ENCODE results near the gene TMEM184A.
A peak's percentile ranks its signal among the peaks of the same experiment; 100 is the strongest.
"Not testable (repeated sequence)": the region's sequence is repeated elsewhere in the genome, so short reads cannot be mapped to it uniquely, and the experiment has no call there.

The TMEM184A gene

DNA sequence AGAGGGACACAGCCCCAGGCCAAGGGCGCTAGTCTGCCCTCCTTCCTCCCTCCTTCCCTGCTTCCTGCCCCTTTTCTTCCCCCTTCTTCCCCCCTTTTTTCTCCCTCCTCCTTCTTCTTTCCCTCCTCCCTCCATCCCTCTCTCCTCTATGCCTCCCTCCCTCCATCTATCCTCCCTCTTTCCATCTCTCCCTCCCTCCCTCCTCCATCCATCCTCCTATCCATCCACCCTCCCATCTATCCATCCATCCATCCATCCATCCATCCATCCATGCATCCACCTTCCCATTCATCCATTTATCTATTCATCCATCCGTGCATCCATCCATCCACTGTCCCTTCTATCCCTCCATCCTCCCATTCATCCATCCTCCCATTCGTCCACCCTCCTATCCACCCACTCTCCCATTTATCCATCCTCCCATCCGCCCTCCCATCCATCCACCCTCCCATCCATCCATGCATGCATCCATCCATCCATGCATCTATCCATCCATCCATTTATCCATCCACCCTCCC is 38.0 kb upstream of the TMEM184A start:
- peaks cover 37% of the 10 kb centered on the region for H3K27me3 Mint-ChIP-seq
- H3K4me3 Mint-ChIP-seq = no peak overlapping the region
- peaks cover 33% of the 10 kb centered on the region for H3K4me1 Mint-ChIP-seq
- no peak overlapping the region for H3K27ac Mint-ChIP-seq
- H3K9me3 Mint-ChIP-seq = peaks cover 0 to 16% of the 10 kb centered on the region in 2 donors
- no peak for DNase-seq
- no peak for ATAC-seq

DNA sequence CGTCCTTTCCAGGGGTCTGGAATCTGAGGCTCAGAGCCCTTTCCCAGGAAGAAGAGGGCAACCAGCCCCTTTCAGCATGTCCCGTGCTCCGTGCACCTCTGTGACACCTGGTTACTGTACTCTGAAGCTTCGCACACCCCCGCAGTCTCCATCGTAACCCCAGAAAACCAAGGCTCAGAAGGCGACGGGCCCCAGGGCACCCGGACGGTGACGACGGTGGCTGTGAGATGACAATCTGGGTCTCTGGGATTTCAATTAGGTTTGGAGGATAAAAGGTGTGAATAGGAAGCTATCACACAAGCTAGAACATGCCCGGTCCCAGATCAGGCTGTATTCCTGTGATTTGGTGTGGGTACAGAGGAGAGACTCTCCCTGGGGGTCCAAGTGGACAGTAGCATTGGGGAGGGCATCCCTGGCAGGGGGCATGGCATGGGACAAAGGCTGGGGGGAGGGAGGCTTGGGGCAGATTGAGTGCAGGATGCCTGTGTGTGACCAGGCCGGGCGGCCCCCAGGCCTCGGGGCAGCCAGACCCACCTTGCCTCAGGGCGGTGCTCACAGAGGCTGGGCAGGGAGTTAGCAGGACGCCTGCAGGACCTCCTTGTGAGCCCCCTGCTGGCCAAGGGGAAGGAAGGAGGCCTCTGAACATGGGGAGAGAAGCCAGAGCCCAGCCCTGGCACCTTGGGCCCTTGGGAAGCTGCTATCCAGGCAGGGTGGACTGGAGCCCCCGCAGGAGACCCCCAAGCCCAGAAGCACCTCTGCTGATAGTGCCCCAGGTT is 37.3 kb upstream of the TMEM184A start:
- peaks cover 37% of the 10 kb centered on the region for H3K27me3 Mint-ChIP-seq

DNA sequence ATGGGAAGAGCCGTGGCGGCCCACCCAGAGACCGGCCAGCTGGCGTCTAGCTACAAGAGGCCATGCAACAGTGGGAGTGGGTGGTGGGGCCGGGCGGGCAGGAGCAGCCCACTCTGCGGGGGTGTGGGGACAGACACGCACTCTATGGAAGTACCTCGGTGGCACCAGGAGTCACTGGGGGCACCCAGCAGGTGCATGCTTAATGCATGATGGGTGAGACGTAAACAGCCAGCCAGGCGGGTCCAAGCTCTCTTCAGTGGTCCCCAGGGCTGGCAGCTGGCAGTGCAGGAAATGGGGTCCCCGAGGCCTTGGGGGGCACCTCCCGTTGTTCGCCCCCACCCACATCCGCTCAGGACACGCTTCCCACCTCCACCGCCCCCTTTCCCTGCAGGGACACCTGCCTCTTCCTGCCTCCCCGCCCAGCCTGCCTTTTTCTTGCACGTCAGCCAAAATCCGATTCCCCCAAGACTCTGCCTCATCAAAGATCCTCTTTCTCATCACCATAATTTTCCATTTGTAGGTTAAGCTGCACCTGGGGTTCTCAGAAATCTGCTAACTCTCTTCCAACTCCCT is 36.4 kb upstream of the TMEM184A start:
- DNase-seq = no peak
- Mint-ChIP-seq H3K4me1 (peaks cover 33% of the 10 kb centered on the region), H3K9me3 (peaks cover 0 to 21% of the 10 kb centered on the region in 2 donors), H3K27me3 (peaks cover 37% of the 10 kb centered on the region), H3K4me3 (peak overlapping the region; percentile 65 to 82), H3K27ac (peak overlapping the region in 1 of 2 donors; percentile 80)
- ATAC-seq = peak; percentile 50

More for the DNA sequence above, 37.3 kb upstream of the TMEM184A start:
- Mint-ChIP-seq H3K9me3 (peaks cover 0 to 17% of the 10 kb centered on the region in 2 donors), H3K4me1 (peaks cover 33% of the 10 kb centered on the region), H3K27ac (no peak overlapping the region), H3K4me3 (peak overlapping the region in 1 of 2 donors; percentile 82)
- DNase-seq = no peak
- ATAC-seq = no peak

DNA sequence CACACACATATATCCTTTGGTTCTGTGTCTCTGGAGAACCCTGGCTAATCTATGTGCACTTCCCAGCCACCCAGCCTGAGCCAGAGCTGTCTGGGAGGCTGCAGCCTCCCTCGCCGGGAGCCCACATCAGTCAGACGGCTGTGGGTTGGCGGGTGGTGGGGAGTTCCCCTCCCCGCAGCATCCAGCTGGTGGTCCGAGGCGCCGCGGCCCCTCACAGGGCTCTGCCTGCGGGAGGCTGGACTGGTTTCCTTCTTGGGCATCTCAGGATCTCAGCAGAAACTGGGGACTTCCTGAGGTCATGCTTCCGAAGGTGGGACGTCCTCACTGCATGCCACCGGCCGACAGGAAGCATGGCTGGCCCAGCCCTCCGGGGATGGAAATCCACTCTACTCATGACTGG is 35.9 kb upstream of the TMEM184A start:
- Mint-ChIP-seq H3K27ac (peak overlapping the region; percentile 58 to 80), H3K27me3 (peaks cover 37% of the 10 kb centered on the region), H3K4me1 (peaks cover 33% of the 10 kb centered on the region), H3K9me3 (peaks cover 0 to 21% of the 10 kb centered on the region in 2 donors), H3K4me3 (peak overlapping the region; percentile 65 to 82)
- DNase-seq (no peak), ATAC-seq (peak; percentile 61)

DNA sequence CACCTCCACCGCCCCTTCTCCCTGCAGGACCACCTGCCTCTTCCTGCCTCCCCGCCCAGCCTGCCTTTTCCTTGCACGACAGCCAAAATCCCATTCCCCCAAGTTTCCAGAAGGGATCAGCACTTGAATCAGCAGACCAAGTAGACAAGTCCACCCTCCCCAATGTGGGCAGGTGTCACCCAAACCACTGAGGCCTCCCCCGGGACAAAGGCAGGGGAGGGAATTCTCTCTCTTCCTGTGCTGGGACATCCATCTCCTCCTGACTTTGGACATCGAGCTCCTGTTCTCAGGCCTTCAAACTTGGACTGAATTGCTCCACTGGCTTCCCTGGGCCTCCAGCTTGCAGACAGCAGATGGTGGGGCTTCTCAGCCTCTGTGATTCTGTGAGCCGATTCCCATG is 35.4 kb upstream of the TMEM184A start:
- DNase-seq (no peak), ATAC-seq (no peak)
- peak overlapping the region in 1 of 2 donors; percentile 22 for H3K27ac Mint-ChIP-seq
- peaks cover 0 to 21% of the 10 kb centered on the region in 2 donors for H3K9me3 Mint-ChIP-seq
- peaks cover 33% of the 10 kb centered on the region for H3K4me1 Mint-ChIP-seq
- peaks cover 37% of the 10 kb centered on the region for H3K27me3 Mint-ChIP-seq
- H3K4me3 Mint-ChIP-seq = peak overlapping the region; percentile 65 to 82

DNA sequence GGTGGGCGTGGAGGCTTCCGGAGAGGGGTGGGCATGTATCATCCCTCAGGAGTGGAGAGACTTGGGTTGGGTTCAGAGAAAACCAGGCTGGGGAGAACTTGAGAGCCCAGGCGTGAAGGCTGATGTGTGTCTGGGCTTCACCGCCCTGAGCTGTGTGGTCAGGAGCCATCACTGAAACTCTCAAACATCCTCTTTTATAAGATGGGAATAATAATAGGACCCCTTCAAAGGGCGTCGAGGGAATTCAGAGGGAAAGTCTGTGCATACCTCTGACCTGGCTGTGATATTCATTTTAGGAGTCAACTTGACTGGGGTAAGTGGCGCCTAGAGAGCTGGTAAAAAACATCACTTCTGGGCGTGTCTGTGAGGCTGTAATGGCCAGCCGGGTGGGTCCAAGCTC is 34.9 kb upstream of the TMEM184A start:
- ATAC-seq (no peak), DNase-seq (no peak)
- peaks cover 33% of the 10 kb centered on the region for H3K4me1 Mint-ChIP-seq
- peaks cover 0 to 21% of the 10 kb centered on the region in 2 donors for H3K9me3 Mint-ChIP-seq
- H3K4me3 Mint-ChIP-seq = no peak overlapping the region
- no peak overlapping the region for H3K27ac Mint-ChIP-seq
- peaks cover 37% of the 10 kb centered on the region for H3K27me3 Mint-ChIP-seq

DNA sequence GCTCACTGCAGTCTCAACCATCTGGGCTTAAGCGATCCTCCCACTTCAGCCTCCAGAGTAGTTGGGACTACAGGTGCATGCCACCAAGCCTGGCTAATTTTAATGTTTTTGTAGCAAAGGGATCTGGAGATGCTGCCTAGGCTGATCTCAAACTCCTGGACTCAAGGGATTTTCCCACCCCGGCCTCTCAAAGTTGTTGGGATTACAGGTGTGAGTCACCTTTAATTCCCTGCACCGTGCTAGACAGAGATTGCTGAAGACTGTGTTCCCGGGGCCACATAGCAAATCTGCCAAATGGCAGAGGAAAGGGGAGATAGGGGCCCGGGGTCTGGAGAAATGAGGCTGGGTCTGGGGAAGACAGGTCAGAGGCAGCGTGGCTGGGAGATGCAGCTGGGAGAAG is 34.5 kb upstream of the TMEM184A start:
- H3K4me1 Mint-ChIP-seq = peaks cover 33% of the 10 kb centered on the region
- H3K27me3 Mint-ChIP-seq = peaks cover 37% of the 10 kb centered on the region

DNA sequence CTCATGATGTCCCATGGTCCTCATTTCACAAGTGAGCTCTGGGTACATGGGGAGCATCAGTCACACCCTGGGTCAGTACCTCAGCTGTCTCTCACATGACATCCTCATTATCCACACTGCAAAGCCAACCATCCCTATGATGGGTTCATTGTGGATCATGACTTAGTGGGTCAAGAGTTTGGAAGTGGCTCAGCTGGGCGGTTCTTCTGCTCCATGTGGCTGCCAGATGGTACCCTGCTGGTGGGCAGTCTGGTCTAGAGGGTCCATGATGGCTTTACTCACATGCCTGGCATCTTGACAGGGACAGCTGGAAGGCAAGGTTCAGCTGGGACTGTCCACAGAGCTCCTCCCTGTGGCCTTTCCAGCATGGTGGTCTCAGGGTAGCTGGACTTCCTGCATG is 33.0 kb upstream of the TMEM184A start:
- Mint-ChIP-seq H3K4me1 (peaks cover 33% of the 10 kb centered on the region), H3K9me3 (peaks cover 0 to 21% of the 10 kb centered on the region in 2 donors), H3K4me3 (no peak overlapping the region), H3K27ac (no peak overlapping the region), H3K27me3 (peaks cover 37% of the 10 kb centered on the region)
- no peak for DNase-seq
- ATAC-seq = no peak

More for the DNA sequence above, 34.5 kb upstream of the TMEM184A start:
- H3K9me3 Mint-ChIP-seq = peaks cover 0 to 21% of the 10 kb centered on the region in 2 donors
- H3K4me3 Mint-ChIP-seq = no peak overlapping the region
- ATAC-seq (no peak), DNase-seq (no peak)
- H3K27ac Mint-ChIP-seq = no peak overlapping the region

DNA sequence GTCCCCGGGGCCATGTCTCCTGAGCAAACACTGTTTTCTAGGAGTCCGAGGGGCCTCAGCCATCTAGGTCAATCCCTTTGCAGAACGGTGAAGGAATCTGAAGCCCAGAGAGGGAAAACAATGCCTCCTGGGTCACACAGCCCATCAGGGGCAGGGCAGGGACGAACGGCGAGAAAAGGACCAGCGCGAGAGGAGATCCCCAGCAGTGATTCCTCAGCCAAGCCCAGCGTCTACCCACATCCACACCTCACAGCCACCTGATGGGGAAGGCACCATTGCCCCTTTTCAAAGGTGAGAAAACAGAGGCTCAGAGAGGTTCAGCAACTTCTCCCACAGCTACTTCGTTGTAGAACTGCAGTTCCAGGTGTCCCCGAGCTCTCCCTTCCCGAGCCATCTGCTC is 31.7 kb upstream of the TMEM184A start:
- peaks cover 0 to 21% of the 10 kb centered on the region in 2 donors for H3K9me3 Mint-ChIP-seq
- no peak for ATAC-seq
- no peak overlapping the region for H3K27ac Mint-ChIP-seq
- peaks cover 30% of the 10 kb centered on the region for H3K27me3 Mint-ChIP-seq
- H3K4me3 Mint-ChIP-seq = no peak overlapping the region
- no peak for DNase-seq
- H3K4me1 Mint-ChIP-seq = peaks cover 25% of the 10 kb centered on the region

DNA sequence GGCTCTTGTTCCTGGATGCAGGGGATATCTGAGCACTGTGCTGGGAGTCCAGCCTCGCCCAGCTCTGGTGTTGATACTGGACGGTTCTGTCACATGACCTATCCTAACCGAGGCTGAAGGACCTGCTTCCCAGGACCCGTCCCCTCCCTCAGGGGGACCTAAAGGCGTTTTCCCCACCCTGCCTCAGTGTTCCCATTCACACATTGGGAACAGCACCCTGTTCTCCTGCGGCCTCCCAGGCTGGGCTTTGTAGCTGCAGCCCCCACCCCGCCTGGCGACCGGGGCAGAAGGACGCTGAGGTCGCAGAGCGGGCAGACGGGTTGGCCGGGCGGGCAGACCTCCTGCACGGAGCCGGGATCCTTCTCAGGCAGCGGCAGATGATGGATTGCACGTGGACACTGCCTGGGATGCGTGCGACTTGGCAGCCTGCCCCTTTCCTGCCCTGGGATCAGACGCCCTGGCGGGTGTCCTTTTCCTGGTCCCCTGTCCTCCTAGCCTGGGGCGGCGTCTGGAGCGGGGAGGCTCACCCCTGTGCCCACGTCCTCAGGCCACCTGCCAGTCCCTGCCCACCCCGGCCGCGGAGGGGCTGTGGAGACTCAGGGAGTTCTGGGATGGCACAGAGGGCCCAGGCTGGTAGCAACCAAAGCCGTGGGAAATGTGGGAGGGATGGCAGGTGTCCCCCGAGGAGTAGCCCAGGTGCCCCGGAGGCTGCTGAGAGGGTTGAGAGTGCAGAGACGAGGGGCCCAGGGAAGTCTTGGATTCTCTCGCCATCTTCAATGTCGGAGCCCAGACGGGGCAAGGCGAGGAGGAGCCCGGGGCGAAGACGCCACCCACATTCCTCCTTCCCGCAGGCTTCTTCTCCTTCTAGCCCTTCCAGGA is 31.1 kb upstream of the TMEM184A start:
- Mint-ChIP-seq H3K27me3 (peaks cover 24% of the 10 kb centered on the region), H3K4me1 (peaks cover 18% of the 10 kb centered on the region), H3K4me3 (no peak overlapping the region), H3K27ac (no peak overlapping the region), H3K9me3 (peaks cover 0 to 21% of the 10 kb centered on the region in 2 donors)
- no peak for ATAC-seq
- no peak for DNase-seq

DNA sequence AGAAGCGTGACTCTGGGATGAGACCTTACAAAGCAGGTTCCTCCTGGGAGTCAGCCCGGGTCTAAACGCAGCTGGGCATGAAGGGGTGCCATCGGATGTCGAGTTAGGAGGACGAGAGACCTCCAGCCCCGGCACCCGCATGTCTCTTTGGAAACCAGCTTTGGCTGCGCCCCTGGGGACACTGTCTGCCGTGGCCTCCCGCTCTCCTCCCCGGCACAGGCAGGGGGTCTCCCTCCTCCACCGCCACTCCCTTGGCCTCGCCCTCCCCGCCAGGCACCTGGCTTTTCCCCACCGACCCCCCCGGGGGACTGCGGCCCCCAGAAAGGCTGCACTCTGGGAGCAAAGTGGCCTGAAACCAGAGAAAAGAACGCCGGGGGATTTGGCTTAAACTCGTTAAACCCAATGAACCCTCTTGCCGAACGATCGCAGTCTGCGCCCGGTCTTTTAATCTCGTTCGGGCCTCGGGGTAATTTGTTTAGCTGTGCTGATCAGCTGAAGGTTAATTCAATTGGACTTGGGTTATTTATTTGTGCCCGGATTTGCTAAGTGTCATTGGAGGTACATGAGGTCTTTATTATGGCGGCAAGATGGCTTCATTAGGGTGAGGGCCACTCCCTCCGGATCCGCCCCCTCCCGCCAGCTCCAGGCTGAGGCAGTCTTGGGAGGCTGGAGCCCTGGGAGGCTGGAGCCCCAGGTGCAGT is 30.3 kb upstream of the TMEM184A start:
- ATAC-seq = no peak
- H3K4me3 Mint-ChIP-seq = no peak overlapping the region
- H3K27ac Mint-ChIP-seq = no peak overlapping the region
- H3K27me3 Mint-ChIP-seq = peaks cover 16% of the 10 kb centered on the region
- H3K4me1 Mint-ChIP-seq = peaks cover 10% of the 10 kb centered on the region
- DNase-seq = no peak
- peaks cover 0 to 21% of the 10 kb centered on the region in 2 donors for H3K9me3 Mint-ChIP-seq

DNA sequence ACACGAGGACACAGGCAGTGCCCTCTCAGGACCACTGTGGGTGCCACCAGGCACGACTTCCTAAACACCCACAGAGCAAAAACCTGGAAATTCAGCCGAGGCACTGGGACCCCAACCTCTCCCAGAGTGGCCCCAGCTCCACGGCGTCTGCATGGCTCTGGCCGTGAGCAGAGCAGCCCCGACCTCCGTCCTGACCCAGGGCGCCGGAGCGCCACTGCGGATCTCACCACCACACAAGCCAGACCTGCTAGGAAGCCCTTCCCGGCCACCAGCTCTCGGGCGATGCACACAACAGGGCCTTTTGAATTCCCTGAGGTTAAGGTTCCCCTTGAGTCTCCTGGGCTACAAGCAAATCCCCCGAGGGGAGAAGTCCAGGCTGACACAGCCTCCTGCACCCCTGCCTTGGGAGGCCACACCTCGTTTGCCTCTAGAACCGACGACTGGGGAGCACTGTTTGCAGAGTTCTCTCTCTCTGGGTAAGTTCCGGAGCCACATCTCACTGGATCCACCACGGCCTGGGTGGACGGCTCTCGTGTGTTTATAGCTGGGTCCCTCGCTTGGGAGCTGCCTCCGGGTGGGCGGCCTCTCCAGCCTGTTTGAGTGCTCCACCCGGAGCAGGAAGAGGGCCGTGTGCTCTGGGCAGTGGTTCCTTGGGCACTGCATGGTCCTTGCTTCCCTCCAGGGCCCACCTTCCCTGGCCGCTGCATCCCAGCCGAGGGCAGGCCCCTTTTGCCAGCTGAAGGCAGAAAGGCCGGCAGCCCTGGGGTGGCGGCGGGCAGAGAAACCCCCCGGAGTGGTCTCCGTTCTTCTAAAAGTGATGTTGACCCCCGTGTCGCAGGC is 29.4 kb upstream of the TMEM184A start:
- Mint-ChIP-seq H3K4me3 (no peak overlapping the region), H3K4me1 (peaks cover 2% of the 10 kb centered on the region), H3K9me3 (peaks cover 0 to 21% of the 10 kb centered on the region in 2 donors), H3K27ac (peak overlapping the region in 1 of 2 donors; percentile 61), H3K27me3 (peaks cover 7% of the 10 kb centered on the region)
- no peak for ATAC-seq
- DNase-seq = no peak

DNA sequence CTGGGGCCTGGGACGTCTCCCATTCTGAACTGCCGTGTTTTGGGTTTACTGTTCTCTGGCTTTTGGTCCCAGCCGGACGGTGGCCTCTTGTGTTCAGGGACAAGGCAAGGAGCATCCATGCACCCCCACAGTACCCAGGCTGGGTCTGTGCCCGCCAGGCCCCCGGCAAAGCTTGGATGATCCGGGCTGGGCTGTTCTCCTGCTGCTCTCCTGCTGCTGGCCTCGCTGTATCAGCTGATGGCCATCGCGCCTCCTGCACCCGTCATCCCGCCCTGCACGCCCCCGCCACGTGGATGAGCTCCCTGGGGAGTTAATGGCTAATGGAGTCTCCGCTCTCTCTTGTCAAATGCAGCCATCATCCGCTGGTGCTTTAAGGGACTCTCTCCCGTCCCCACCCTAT is 28.7 kb upstream of the TMEM184A start:
- ATAC-seq = no peak
- no peak overlapping the region for H3K4me3 Mint-ChIP-seq
- H3K27me3 Mint-ChIP-seq = no peaks in the 10 kb centered on the region
- DNase-seq = no peak
- peak overlapping the region in 1 of 2 donors; percentile 35 for H3K27ac Mint-ChIP-seq
- H3K9me3 Mint-ChIP-seq = peaks cover 0 to 19% of the 10 kb centered on the region in 2 donors
- H3K4me1 Mint-ChIP-seq = peaks cover 8% of the 10 kb centered on the region

DNA sequence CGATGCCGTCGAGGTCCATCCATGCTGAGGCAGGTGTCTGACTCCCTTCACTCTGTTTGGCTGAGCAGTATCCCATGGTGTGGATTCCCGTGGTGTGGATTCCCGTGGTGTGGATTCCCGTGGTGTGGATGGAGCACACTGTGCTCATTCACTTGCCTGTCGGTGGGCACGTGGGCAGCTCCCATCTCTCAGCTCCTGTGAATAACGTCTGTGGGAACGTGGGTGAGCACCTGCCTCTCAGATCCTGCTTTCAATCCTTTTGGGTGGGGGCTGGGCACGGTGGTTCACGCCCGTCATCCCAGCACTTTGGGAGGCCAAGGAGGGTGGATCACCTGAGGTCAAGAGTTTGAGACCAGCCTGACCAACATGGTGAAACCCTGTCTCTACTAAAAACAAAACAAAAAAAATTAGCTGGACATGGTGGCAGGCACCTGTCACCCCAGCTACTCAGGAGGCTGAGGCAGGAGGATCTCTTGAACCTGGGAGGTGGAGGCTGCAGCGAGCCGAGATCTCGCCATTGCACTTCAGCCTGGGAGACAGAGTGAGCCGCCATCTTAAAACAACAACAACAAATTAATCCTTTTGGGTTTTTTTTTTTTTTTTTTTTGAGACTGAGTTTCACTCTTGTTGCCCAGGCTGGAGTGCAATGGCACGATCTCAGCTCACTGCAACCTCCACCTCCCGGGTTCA is 27.4 kb upstream of the TMEM184A start:
- not testable (repeated sequence) for H3K4me1 Mint-ChIP-seq, ATAC-seq, H3K27me3 Mint-ChIP-seq, H3K9me3 Mint-ChIP-seq, H3K4me3 Mint-ChIP-seq, DNase-seq, H3K27ac Mint-ChIP-seq

Data from stimulated activated naive CD8-positive, alpha-beta T cell treated with anti-CD3 and anti-CD28 coated beads, Interleukin-15, amount 100 ng/mL, for 72 hours (primary cell).